Measurements from ENCODE around the gene DRP2. TPM values are rescaled to one million over a fixed set of nuclear protein-coding genes. Genes with fewer than 3 reads are reported as not detected.

Gene DRP2
- polyA plus RNA-seq, 1 experiment: 4.3 TPM

GRCh38 chrX:101208152-101208905 lies 11.3 kb upstream of the DRP2 start:
- no peak overlapping the region for H3K4me3 ChIP-seq (ENCODE audit: low read depth, low read length)
- ChIA-PET CTCF (no interaction called here), POLR2A (no interaction called here)
- H3K27me3 ChIP-seq (ENCODE audit: control insufficient read depth, insufficient read depth, low read length): no peaks in the 10 kb centered on the region
- H3K27ac ChIP-seq (ENCODE audit: low read depth, low read length): no peak overlapping the region
- no peaks in the 10 kb centered on the region for H3K9me3 ChIP-seq (ENCODE audit: control insufficient read depth, insufficient read depth, low read length)
- no peak for TF ChIP-seq CTCF (IDR thresholded peaks at IDR 0.05; ENCODE audit: low read depth, low read length)
- DNase-seq (ENCODE audit: low read depth, low spot score): no peak

GRCh38 chrX:101210630-101211029 lies 9.0 kb upstream of the DRP2 start:
- DNase-seq (ENCODE audit: low read depth, low spot score): no peak
- TF ChIP-seq CTCF (IDR thresholded peaks at IDR 0.05; ENCODE audit: low read depth, low read length): no peak
- POLR2A ChIA-PET: no interaction called here
- Histone ChIP-seq H3K27me3 (ENCODE audit: control insufficient read depth, insufficient read depth, low read length) (no peaks in the 10 kb centered on the region), H3K27ac (ENCODE audit: low read depth, low read length) (no peak overlapping the region), H3K4me3 (ENCODE audit: low read depth, low read length) (no peak overlapping the region), H3K9me3 (ENCODE audit: control insufficient read depth, insufficient read depth, low read length) (no peaks in the 10 kb centered on the region)
- CTCF ChIA-PET: interaction anchor here (0.6 kb wide), 1 partner anchor 289 kb away, joined by 4 read pairs; no protein-coding TSS in a partner anchor

GRCh38 chrX:101217689-101218088 lies 1.9 kb upstream of the DRP2 start:
- no peak for TF ChIP-seq CTCF (IDR thresholded peaks at IDR 0.05; ENCODE audit: low read depth, low read length)
- no peak for DNase-seq (ENCODE audit: low read depth, low spot score)
- ChIA-PET POLR2A (no interaction called here), CTCF (no interaction called here)
- Histone ChIP-seq H3K27ac (ENCODE audit: low read depth, low read length) (no peak overlapping the region), H3K9me3 (ENCODE audit: control insufficient read depth, insufficient read depth, low read length) (no peaks in the 10 kb centered on the region), H3K27me3 (ENCODE audit: control insufficient read depth, insufficient read depth, low read length) (no peaks in the 10 kb centered on the region), H3K4me3 (ENCODE audit: low read depth, low read length) (no peak overlapping the region)

GRCh38 chrX:101219864-101220346 lies 319 bp downstream of the DRP2 start:
- no peak for TF ChIP-seq CTCF (IDR thresholded peaks at IDR 0.05; ENCODE audit: low read depth, low read length)
- Histone ChIP-seq H3K9me3 (ENCODE audit: control insufficient read depth, insufficient read depth, low read length) (no peaks in the 10 kb centered on the region), H3K27ac (ENCODE audit: low read depth, low read length) (peak overlapping the region; percentile 61), H3K27me3 (ENCODE audit: control insufficient read depth, insufficient read depth, low read length) (no peaks in the 10 kb centered on the region), H3K4me3 (ENCODE audit: low read depth, low read length) (peak overlapping the region; percentile 51)
- POLR2A ChIA-PET: no interaction called here
- DNase-seq (ENCODE audit: low read depth, low spot score): no peak
- CTCF ChIA-PET: interaction anchor here (0.5 kb wide), 1 partner anchor 260 kb away, joined by 3 read pairs; no protein-coding TSS in a partner anchor

GRCh38 chrX:101220662-101221260 lies 1.2 kb downstream of the DRP2 start:
- Histone ChIP-seq H3K27ac (ENCODE audit: low read depth, low read length) (no peak overlapping the region), H3K9me3 (ENCODE audit: control insufficient read depth, insufficient read depth, low read length) (no peaks in the 10 kb centered on the region), H3K27me3 (ENCODE audit: control insufficient read depth, insufficient read depth, low read length) (no peaks in the 10 kb centered on the region), H3K4me3 (ENCODE audit: low read depth, low read length) (peak overlapping the region; percentile 51)
- CTCF ChIA-PET: no interaction called here
- POLR2A ChIA-PET: no interaction called here
- TF ChIP-seq CTCF (IDR thresholded peaks at IDR 0.05; ENCODE audit: low read depth, low read length): no peak
- DNase-seq (ENCODE audit: low read depth, low spot score): no peak
